Transverse colon (tissue), 4 donors: ENCODE results near the gene DIS3L2. TPM values are rescaled to one million over a fixed set of nuclear protein-coding genes. Genes with fewer than 3 reads are reported as not detected.
A peak's percentile ranks its signal among the peaks of the same experiment; 100 is the strongest.
"Not testable (repeated sequence)": the region's sequence is repeated elsewhere in the genome, so short reads cannot be mapped to it uniquely, and the experiment has no call there.

Experiments
- DNase-seq: peaks from one replicate; pipeline ENCODE4 v3.0.0-alpha.2; 2019
- H3K27ac ChIP-seq, 4 donors: fragments of 200-600 bp; sonication (generic); 2 replicates each; pipeline ENCODE4 v1.5.1; 2016 to 2018; ENCODE audit warnings: inconsistent platforms in 4 of 4
- H3K27me3 ChIP-seq: fragments of 200-600 bp; sonication (generic); 2 replicates; pipeline ENCODE4 v1.5.1; 2017; ENCODE audit warnings: inconsistent platforms
- H3K36me3 ChIP-seq, 4 donors: fragments of 200-600 bp; sonication (generic); 2 replicates each; pipeline ENCODE4 v1.5.1; 2017 to 2019; ENCODE audit warnings: inconsistent platforms in 4 of 4
- H3K4me1 ChIP-seq, 4 donors: fragments of 200-600 bp; sonication (generic); 2 replicates each; pipeline ENCODE4 v1.5.1; 2017 to 2020; ENCODE audit warnings: inconsistent platforms in 4 of 4
- H3K4me3 ChIP-seq, 4 donors: fragments of 200-600 bp; sonication (generic); 1 replicate in 1 of 4; 2 replicates in 3 of 4; pipeline versions ENCODE4 v1.5.1 to v1.6.1; 2017 to 2019; ENCODE audit warnings: inconsistent platforms in 4 of 4
- H3K9me3 ChIP-seq, 2 donors: fragments of 200-600 bp; sonication (generic); 2 replicates each; pipeline ENCODE4 v1.5.1; 2017 to 2019; ENCODE audit warnings: inconsistent platforms in 2 of 2
- EP300 ChIP-seq: sonication (generic); formaldehyde crosslinking; IDR thresholded peaks from one replicate; pipeline ENCODE4 v1.6.1; 2017; ENCODE audit warnings: antibody characterized with exemption, low read depth
- POLR2A ChIP-seq: fragments of 450-650 bp; IDR thresholded peaks from one replicate; pipeline ENCODE4 v1.6.1; 2016; ENCODE audit warnings: antibody characterized with exemption, mild to moderate bottlenecking, moderate library complexity
- POLR2AphosphoS5 ChIP-seq, 3 donors: sonication (generic); formaldehyde crosslinking; IDR thresholded peaks; one replicate each; pipeline ENCODE4 v1.6.1; 2016; ENCODE audit warnings: antibody characterized with exemption in 3 of 3
- WGBS, 2 donors: methylation state at CpG; one replicate each; pipeline ENCODE4 v1.1.5; 2018; ENCODE audit warnings: low coverage in 1 of 2; 5-methylcytosine and 5-hydroxymethylcytosine counted together
- in situ Hi-C, 4 donors: fragments of 200-750 bp; cut with MboI; loops; one replicate each; pipeline versions ENCODE4 v1.15.0 to v1.15.1; 2017; ENCODE audit warnings: low sequenced_read_pairs in 3 of 4, low pct_ligation_motif_present in 1 of 4, low pct_unique_long_range_greater_than_20kb in 1 of 4
- intact Hi-C: fragments of 100-400 bp; cut with DNase I; formaldehyde crosslinking; loops from one replicate; pipeline ENCODE4 v1.15.1; 2023; ENCODE audit warnings: low total_unique reads
- total RNA-seq, 4 donors: library from RNA; depleted of rRNA; stranded (reverse); fragments of >200 nt; gene quantifications; one replicate each; pipeline ENCODE4 v1.1.0, GENCODE V29; 2016
- TF ChIP-seq, protein P1 (sequence below), 5 experiments: fragments of 200-600 bp in 3 of 5; fragments of 450-650 bp in 2 of 5; sonication (generic) in 3 of 5; IDR thresholded peaks; 1 replicate in 2 of 5; 2 replicates in 3 of 5; pipeline ENCODE4 v1.5.1; 2016 to 2017; ENCODE audit warnings: antibody characterized with exemption in 5 of 5, inconsistent platforms in 3 of 5, mild to moderate bottlenecking in 2 of 5, moderate library complexity in 1 of 5

The DIS3L2 gene
- total RNA-seq, 4 donors from 2014 or later: 24.7 to 99.9 (median 51.2) TPM

- Histone ChIP-seq H3K4me1 (peaks cover 0 to 5% (median under 1%) of the 10 kb centered on the region in 4 donors), H3K27ac (no peak overlapping the region), H3K36me3 (no peaks in the 10 kb centered on the region), H3K27me3 (no peaks in the 10 kb centered on the region), H3K9me3 (no peaks in the 10 kb centered on the region), H3K4me3 (no peak overlapping the region)
- DNase-seq: no peak
- intact Hi-C loops (no loop called here), in situ Hi-C loops (loop anchor here (10.0 to 25.0 kb wide), 3 partner anchors 400 to 420 kb away; partner anchors contain the start of gene NPPC (in 1 of the 4))
- TF ChIP-seq POLR2AphosphoS5 (IDR thresholded peaks at IDR 0.05) (no peak), EP300 (no peak), POLR2A (no peak)
- TF ChIP-seq, protein P1, sequence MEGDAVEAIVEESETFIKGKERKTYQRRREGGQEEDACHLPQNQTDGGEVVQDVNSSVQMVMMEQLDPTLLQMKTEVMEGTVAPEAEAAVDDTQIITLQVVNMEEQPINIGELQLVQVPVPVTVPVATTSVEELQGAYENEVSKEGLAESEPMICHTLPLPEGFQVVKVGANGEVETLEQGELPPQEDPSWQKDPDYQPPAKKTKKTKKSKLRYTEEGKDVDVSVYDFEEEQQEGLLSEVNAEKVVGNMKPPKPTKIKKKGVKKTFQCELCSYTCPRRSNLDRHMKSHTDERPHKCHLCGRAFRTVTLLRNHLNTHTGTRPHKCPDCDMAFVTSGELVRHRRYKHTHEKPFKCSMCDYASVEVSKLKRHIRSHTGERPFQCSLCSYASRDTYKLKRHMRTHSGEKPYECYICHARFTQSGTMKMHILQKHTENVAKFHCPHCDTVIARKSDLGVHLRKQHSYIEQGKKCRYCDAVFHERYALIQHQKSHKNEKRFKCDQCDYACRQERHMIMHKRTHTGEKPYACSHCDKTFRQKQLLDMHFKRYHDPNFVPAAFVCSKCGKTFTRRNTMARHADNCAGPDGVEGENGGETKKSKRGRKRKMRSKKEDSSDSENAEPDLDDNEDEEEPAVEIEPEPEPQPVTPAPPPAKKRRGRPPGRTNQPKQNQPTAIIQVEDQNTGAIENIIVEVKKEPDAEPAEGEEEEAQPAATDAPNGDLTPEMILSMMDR (IDR thresholded peaks at IDR 0.05): no peak
- 80 to 87% methylated on average over 2 to 4 of the region's 4 CpGs for WGBS, 2 donors
Measured at GRCh38 chr2:232324778-232325177, 363.3 kb downstream of the DIS3L2 start.

DNA sequence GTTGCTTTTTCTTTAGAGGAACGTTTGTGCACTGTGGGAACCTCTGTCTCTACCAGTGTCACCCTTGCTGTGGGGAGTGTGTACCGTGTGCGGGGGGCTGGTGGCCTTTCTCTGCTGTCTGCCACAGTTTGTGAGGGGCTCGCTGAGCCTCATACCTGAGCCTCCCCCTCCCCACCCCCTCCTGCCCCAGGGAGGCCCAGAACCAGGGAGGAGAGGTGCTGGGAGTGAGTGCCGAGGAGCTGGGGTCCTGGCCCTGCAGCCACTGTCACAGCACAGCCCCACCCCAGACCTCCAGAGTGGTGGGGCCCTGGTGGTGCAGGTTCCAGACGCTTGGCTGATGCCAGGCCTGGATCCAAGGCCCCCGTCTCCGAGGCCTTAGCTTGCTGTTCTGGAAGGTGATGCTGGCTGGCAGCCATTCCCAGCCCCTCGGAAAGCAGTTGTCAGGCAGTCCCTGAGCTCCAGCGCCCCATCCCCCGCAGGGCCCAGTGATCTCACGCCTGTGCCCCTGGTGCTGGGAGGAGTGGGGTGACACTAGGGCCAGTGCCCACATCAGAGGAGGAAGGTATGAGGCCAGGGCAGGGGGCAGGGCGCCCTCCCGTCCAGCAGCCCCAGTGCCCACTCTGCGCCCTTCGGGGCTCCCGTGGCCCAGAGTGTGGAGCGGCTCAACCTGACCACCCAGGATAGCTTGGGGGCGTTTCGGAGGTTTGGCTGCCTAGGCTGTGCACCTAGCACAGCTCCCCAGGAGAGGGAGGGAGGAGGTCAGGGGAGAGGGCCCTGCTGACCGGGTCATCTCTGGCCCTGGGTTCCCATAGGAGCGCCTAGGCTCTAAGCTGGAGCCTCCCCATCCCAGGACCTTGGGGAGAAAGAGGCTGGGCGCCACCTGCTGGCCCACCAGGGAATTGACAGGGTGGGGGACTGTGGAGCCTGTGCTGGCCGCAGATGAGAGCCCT is 364.1 kb downstream of the DIS3L2 start:
- TF ChIP-seq, protein P1 (IDR thresholded peaks at IDR 0.05): peak; percentile 60 to 79 (median 67)
- TF ChIP-seq POLR2AphosphoS5 (IDR thresholded peaks at IDR 0.05): no peak
- Histone ChIP-seq H3K4me3 (no peak overlapping the region), H3K4me1 (peaks cover 0 to 4% (median 0%) of the 10 kb centered on the region in 4 donors), H3K9me3 (no peaks in the 10 kb centered on the region), H3K36me3 (no peaks in the 10 kb centered on the region), H3K27ac (no peak overlapping the region), H3K27me3 (no peaks in the 10 kb centered on the region)
- DNase-seq: peak; percentile 56
- 67% methylated on average over 8 of the region's 24 CpGs; no CpG with 5 or more reads in 1 of the 2 donors for WGBS, 2 donors
- in situ Hi-C loops: loop anchor here in 3 of 4 donors (10.0 kb wide), 2 partner anchors 401 to 421 kb away; partner anchors contain the start of gene NPPC (in 1 of the 3)
- intact Hi-C loops: loop anchor here (2.0 kb wide), 1 partner anchor 399 kb away; the partner anchor contains the start of gene NPPC

GRCh38 chr2:232326274-232327104 is 365.0 kb downstream of the DIS3L2 start:
- H3K36me3 ChIP-seq, DNase-seq, H3K27ac ChIP-seq, H3K27me3 ChIP-seq, H3K4me1 ChIP-seq, H3K4me3 ChIP-seq, H3K9me3 ChIP-seq: not testable (repeated sequence)
- intact Hi-C loops: loop anchor here (2.0 kb wide), 1 partner anchor 400 kb away; the partner anchor contains the start of gene NPPC
- in situ Hi-C loops: loop anchor here in 3 of 4 donors (10.0 kb wide), 2 partner anchors 402 to 422 kb away; partner anchors contain the start of gene NPPC (in 1 of the 3)
- TF ChIP-seq, protein P1 (IDR thresholded peaks at IDR 0.05): peak in 3 of 5 experiments; percentile 41 to 51 (median 42)
- WGBS, 2 donors: 59% methylated on average over 9 of the region's 12 CpGs; no CpG with 5 or more reads in 1 of the 2 donors
